Astrocyte (in vitro differentiated cells and primary cell): ENCODE results near the gene SH2D4B.

Source experiments
- EZH2 ChIP-seq: IDR thresholded peaks from 2 replicates; pipeline ENCODE4 v1.6.1; 2012; ENCODE audit warnings: mild to moderate bottlenecking, low read length, inconsistent platforms; ENCODE audit not compliant: insufficient read depth
- TF ChIP-seq, protein P1 (sequence below): IDR thresholded peaks from 2 replicates; pipeline ENCODE4 v1.5.1; 2011; ENCODE audit warnings: low read depth, mild to moderate bottlenecking, inconsistent platforms, low read length, moderate library complexity; ENCODE audit not compliant: insufficient read depth

GRCh38 chr10:80500572-80501380, 36.9 kb upstream of the SH2D4B start:
- TF ChIP-seq, protein P1, sequence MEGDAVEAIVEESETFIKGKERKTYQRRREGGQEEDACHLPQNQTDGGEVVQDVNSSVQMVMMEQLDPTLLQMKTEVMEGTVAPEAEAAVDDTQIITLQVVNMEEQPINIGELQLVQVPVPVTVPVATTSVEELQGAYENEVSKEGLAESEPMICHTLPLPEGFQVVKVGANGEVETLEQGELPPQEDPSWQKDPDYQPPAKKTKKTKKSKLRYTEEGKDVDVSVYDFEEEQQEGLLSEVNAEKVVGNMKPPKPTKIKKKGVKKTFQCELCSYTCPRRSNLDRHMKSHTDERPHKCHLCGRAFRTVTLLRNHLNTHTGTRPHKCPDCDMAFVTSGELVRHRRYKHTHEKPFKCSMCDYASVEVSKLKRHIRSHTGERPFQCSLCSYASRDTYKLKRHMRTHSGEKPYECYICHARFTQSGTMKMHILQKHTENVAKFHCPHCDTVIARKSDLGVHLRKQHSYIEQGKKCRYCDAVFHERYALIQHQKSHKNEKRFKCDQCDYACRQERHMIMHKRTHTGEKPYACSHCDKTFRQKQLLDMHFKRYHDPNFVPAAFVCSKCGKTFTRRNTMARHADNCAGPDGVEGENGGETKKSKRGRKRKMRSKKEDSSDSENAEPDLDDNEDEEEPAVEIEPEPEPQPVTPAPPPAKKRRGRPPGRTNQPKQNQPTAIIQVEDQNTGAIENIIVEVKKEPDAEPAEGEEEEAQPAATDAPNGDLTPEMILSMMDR: no peak
- TF ChIP-seq EZH2: no peak
